GM23338 (cell line): Measurements from ENCODE around the gene AVPR1B. TPM values are rescaled to one million over a fixed set of nuclear protein-coding genes. Genes with fewer than 3 reads are reported as not detected.

Experiments
- CREB1 ChIP-seq: fragments of 250-450 bp; sonication (Bioruptor Pico); IDR thresholded peaks from 2 replicates; pipeline ENCODE4 v1.5.0; 2020; ENCODE audit warnings: low read depth, mild to moderate bottlenecking, moderate library complexity
- NANOG ChIP-seq: IDR thresholded peaks from 2 replicates; pipeline ENCODE4 v1.6.1; 2016; ENCODE audit warnings: antibody characterized with exemption, borderline replicate concordance
- POLR2AphosphoS5 ChIP-seq: IDR thresholded peaks from 2 replicates; pipeline ENCODE4 v1.6.1; 2016; ENCODE audit warnings: antibody characterized with exemption, low read depth
- STAT1 ChIP-seq: IDR thresholded peaks from one replicate; pipeline ENCODE4 v1.6.1; 2016; ENCODE audit warnings: antibody characterized with exemption; ENCODE audit not compliant: unreplicated experiment
- ZNF114 ChIP-seq: fragments of 250-450 bp; sonication (Bioruptor Pico); IDR thresholded peaks from 2 replicates; pipeline ENCODE4 v1.5.0; 2020; ENCODE audit warnings: mild to moderate bottlenecking, moderate library complexity
- polyA plus RNA-seq: library from polyadenylated mRNA; unstranded; fragments of >200 nt; fragmentation: Nextera tagmentation; extraction: Ambion mirVana; gene quantifications from 2 replicates; pipeline ENCODE4 v1.2.1, GENCODE V29; 2016
- total RNA-seq: library from RNA; depleted of rRNA; stranded (reverse); fragments of >200 nt; shearing (Covaris generic); gene quantifications from 2 replicates; pipeline ENCODE4 v1.2.3, GENCODE V29; 2014
- TF ChIP-seq, protein P1 (sequence below), 2 experiments: fragments of 200-600 bp in 1 of 2; sonication (generic) in 1 of 2; conservative IDR thresholded peaks; 2 replicates each; pipeline versions ENCODE4 v1.5.1 to v1.6.1; 2016 to 2017; ENCODE audit warnings: antibody characterized with exemption in 2 of 2, low read depth in 2 of 2, mild to moderate bottlenecking in 2 of 2, moderate library complexity in 1 of 2
- TF ChIP-seq, protein P2 (sequence below): fragments of 250-450 bp; sonication (Bioruptor Pico); IDR thresholded peaks from 2 replicates; pipeline ENCODE4 v1.5.0; 2020; ENCODE audit warnings: mild to moderate bottlenecking, moderate library complexity

The AVPR1B gene
- total and polyA plus RNA-seq, 2 experiments from 2014 or later = 0.24 to 0.52 TPM

DNA sequence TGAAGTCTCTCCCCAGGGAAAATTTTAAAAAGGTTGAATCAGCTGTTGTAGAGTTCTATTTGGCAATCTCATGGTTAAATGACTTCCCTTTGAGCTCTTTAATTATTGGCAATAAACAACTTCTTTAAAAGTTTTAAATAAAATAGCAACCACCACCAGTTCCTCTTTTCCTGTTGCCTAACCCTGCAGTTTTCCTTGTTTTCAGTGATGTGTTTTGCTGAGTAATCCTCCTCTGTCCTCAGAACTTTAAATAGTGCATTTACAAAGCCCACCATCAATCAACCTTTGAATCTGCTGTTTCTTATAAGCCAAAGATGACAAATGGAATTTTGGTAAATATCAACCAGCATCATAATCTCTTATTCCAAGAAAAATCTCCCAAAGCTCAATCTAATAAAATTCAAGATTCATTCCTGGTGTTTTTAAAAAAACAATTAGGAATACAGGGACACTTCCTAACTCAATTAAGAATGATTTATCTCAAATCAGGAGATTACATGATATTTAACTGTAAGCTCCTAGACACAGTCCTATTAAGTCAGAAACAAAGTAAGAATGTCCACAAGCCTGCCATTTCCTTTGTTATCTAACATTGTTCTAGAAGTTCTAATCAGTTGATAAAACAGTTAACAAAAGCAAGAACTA, 14.8 kb downstream of the AVPR1B start (continued):
- TF ChIP-seq, protein P1, sequence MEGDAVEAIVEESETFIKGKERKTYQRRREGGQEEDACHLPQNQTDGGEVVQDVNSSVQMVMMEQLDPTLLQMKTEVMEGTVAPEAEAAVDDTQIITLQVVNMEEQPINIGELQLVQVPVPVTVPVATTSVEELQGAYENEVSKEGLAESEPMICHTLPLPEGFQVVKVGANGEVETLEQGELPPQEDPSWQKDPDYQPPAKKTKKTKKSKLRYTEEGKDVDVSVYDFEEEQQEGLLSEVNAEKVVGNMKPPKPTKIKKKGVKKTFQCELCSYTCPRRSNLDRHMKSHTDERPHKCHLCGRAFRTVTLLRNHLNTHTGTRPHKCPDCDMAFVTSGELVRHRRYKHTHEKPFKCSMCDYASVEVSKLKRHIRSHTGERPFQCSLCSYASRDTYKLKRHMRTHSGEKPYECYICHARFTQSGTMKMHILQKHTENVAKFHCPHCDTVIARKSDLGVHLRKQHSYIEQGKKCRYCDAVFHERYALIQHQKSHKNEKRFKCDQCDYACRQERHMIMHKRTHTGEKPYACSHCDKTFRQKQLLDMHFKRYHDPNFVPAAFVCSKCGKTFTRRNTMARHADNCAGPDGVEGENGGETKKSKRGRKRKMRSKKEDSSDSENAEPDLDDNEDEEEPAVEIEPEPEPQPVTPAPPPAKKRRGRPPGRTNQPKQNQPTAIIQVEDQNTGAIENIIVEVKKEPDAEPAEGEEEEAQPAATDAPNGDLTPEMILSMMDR (conservative IDR thresholded peaks at IDR 0.05; ENCODE audit: low read depth in 2 of 2) = no peak
- TF ChIP-seq POLR2AphosphoS5 (no peak), ZNF114 (no peak), NANOG (no peak), CREB1 (CRISPR knock-in tag) (no peak), STAT1 (no peak)
- TF ChIP-seq, protein P2, sequence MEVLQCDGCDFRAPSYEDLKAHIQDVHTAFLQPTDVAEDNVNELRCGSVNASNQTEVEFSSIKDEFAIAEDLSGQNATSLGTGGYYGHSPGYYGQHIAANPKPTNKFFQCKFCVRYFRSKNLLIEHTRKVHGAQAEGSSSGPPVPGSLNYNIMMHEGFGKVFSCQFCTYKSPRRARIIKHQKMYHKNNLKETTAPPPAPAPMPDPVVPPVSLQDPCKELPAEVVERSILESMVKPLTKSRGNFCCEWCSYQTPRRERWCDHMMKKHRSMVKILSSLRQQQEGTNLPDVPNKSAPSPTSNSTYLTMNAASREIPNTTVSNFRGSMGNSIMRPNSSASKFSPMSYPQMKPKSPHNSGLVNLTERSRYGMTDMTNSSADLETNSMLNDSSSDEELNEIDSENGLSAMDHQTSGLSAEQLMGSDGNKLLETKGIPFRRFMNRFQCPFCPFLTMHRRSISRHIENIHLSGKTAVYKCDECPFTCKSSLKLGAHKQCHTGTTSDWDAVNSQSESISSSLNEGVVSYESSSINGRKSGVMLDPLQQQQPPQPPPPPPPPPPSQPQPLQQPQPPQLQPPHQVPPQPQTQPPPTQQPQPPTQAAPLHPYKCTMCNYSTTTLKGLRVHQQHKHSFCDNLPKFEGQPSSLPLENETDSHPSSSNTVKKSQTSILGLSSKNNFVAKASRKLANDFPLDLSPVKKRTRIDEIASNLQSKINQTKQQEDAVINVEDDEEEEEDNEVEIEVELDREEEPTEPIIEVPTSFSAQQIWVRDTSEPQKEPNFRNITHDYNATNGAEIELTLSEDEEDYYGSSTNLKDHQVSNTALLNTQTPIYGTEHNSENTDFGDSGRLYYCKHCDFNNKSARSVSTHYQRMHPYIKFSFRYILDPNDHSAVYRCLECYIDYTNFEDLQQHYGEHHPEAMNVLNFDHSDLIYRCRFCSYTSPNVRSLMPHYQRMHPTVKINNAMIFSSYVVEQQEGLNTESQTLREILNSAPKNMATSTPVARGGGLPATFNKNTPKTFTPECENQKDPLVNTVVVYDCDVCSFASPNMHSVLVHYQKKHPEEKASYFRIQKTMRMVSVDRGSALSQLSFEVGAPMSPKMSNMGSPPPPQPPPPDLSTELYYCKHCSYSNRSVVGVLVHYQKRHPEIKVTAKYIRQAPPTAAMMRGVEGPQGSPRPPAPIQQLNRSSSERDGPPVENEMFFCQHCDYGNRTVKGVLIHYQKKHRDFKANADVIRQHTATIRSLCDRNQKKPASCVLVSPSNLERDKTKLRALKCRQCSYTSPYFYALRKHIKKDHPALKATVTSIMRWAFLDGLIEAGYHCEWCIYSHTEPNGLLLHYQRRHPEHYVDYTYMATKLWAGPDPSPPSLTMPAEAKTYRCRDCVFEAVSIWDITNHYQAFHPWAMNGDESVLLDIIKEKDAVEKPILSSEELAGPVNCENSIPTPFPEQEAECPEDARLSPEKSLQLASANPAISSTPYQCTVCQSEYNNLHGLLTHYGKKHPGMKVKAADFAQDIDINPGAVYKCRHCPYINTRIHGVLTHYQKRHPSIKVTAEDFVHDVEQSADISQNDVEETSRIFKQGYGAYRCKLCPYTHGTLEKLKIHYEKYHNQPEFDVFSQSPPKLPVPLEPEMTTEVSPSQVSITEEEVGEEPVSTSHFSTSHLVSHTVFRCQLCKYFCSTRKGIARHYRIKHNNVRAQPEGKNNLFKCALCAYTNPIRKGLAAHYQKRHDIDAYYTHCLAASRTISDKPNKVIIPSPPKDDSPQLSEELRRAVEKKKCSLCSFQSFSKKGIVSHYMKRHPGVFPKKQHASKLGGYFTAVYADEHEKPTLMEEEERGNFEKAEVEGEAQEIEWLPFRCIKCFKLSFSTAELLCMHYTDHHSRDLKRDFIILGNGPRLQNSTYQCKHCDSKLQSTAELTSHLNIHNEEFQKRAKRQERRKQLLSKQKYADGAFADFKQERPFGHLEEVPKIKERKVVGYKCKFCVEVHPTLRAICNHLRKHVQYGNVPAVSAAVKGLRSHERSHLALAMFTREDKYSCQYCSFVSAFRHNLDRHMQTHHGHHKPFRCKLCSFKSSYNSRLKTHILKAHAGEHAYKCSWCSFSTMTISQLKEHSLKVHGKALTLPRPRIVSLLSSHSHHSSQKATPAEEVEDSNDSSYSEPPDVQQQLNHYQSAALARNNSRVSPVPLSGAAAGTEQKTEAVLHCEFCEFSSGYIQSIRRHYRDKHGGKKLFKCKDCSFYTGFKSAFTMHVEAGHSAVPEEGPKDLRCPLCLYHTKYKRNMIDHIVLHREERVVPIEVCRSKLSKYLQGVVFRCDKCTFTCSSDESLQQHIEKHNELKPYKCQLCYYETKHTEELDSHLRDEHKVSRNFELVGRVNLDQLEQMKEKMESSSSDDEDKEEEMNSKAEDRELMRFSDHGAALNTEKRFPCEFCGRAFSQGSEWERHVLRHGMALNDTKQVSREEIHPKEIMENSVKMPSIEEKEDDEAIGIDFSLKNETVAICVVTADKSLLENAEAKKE (CRISPR knock-in tag) = no peak
